GM13976 (cell line): ENCODE results near the gene RAMP3.
"Not testable (repeated sequence)": the region's sequence is repeated elsewhere in the genome, so short reads cannot be mapped to it uniquely, and the experiment has no call there.

Experiments used
- DNase-seq: peaks from one replicate; pipeline ENCODE4 v3.0.0; 2012; ENCODE audit warnings: low spot score
- CTCF ChIP-seq: IDR thresholded peaks from 2 replicates; pipeline ENCODE4 v1.5.1; 2012; ENCODE audit warnings: borderline replicate concordance, mild to moderate bottlenecking; ENCODE audit not compliant: insufficient read depth; ENCODE audit errors: extremely low read depth, missing control alignments, control extremely low read depth
- in situ Hi-C: fragments of 300-500 bp; cut with MboI; formaldehyde crosslinking; loops from one replicate; pipeline ENCODE4 v1.12.0; 2022; ENCODE audit warnings: low sequenced_read_pairs, mixed read lengths, inconsistent platforms; ENCODE audit not compliant: unreplicated experiment

RAMP3 gene

GRCh38 chr7:45157653-45158401, at the start of gene RAMP3:
TSS of gene RAMP3 (plus strand) at chr7:45157791. CDS start at chr7:45157829, 38 bp downstream.
- no peak for TF ChIP-seq CTCF
- in situ Hi-C loops: loop anchor here (10.0 to 25.0 kb wide), 2 partner anchors 97 to 704 kb away; partner anchors contain the start of gene CCDC201

GRCh38 chr7:45108863-45109262, 48.7 kb upstream of the RAMP3 start:
- no peak for DNase-seq
- no peak for TF ChIP-seq CTCF
- in situ Hi-C loops: no loop called here

More at GRCh38 chr7:45157653-45158401, at the start of gene RAMP3:
- no peak for DNase-seq

GRCh38 chr7:45111298-45112223, 46.0 kb upstream of the RAMP3 start, which contains the start of gene TBRG4:
TSS of gene TBRG4 (minus strand) at chr7:45111697. CDS start at chr7:45109237, 2,460 bp downstream.
- in situ Hi-C loops: no loop called here
- DNase-seq: peak; percentile 97
- TF ChIP-seq CTCF: peak; percentile 8

- TF ChIP-seq CTCF: no peak
- in situ Hi-C loops: no loop called here
- no peak for DNase-seq
These were observed 44.9 kb upstream of the RAMP3 start for GRCh38 chr7:45112648-45113047.

- in situ Hi-C loops: not testable (repeated sequence)
These were observed 43.3 kb upstream of the RAMP3 start for GRCh38 chr7:45114257-45114656.

GRCh38 chr7:45114926-45115325, 42.7 kb upstream of the RAMP3 start:
- no peak for DNase-seq
- TF ChIP-seq CTCF: no peak
- in situ Hi-C loops: no loop called here

More at GRCh38 chr7:45114257-45114656, 43.3 kb upstream of the RAMP3 start:
- not testable (repeated sequence) for DNase-seq
